Brain pericyte (primary cell): ENCODE results near the gene MRS2.
"Not testable (repeated sequence)": the region's sequence is repeated elsewhere in the genome, so short reads cannot be mapped to it uniquely, and the experiment has no call there.

Experiments used
- DNase-seq: peaks from one replicate; pipeline ENCODE4 v3.0.0-alpha.2; 2012; ENCODE audit warnings: low read depth, low spot score

Gene MRS2

DNA sequence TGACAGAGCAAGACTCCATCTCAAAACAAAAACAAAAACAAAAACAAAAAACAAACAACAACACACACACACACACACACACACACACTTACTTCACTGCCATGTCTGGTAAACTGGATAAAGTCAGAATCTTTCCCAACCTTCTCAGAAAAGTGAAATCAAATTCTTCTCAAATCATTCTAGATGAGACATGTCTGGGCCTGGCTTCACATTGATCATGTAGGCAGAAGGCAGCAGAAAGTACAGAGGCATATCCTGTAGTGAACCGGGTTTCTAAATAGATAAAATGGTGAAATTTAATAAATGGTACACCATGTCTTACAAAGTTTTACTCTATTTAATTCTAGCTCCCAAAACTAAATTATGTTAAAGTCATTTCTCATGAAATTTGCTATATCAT is 14.9 kb upstream of the MRS2 start:
- no peak for DNase-seq

- no peak for DNase-seq
Observed at GRCh38 chr6:24391208-24391607, 11.5 kb upstream of the MRS2 start.

DNA sequence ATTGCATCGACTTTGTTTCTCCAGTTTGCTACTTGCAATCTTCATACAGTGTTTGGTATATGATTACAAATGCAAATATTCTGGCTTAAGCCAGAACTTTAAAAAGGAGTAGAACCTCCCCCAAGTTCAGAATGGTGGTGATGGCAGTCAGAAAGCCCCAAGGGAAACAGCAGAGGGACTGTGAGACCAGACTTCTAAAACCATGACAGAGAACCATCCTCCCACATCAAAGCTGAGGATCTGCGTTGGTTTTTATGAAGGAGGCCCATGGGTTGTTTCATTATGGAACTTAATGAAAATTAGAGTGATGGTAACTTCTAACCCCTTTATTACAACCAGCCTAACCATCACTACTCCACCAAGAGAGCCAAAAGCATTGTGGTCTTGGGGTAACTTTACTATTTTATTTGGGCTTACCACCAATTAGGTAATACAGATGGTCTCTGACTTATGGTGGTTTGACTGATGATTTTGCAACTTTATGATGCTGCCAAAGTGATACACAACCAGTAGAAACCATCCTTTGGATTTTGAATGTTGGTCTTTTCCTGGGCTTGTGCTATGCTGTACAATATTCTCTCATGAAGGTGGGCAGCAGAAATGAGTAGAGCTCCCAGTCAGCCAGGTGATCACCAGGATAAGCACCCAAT is 10.9 kb upstream of the MRS2 start:
- DNase-seq: no peak

GRCh38 chr6:24394061-24394779 is 8.5 kb upstream of the MRS2 start:
- no peak for DNase-seq

- no peak for DNase-seq
Observed at GRCh38 chr6:24394780-24395437, 7.8 kb upstream of the MRS2 start.

GRCh38 chr6:24396824-24397223 is 5.9 kb upstream of the MRS2 start:
- no peak for DNase-seq

- no peak for DNase-seq
Observed at GRCh38 chr6:24397631-24398030, 5.1 kb upstream of the MRS2 start.

GRCh38 chr6:24400045-24401039 is 2.4 kb upstream of the MRS2 start:
- DNase-seq: not testable (repeated sequence)

DNA sequence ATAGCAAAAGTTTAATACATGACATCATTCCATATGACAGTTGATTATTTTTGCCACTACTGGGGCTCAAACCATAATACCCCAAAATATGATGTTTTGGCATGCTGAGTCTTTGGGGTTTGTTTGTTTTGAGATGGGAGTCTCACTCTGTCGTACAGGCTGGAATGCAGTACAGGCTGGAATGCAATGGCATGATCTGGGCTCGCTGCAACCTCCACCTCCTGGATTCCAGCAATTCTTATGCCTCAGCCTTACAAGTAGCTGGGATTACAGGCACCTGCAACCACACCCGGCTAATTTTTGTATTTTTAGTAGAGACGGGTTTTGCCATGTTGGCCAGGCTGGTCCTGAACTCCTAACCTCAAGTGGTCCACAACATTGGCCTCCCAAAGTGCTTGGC is 1.3 kb upstream of the MRS2 start:
- DNase-seq: no peak

DNA sequence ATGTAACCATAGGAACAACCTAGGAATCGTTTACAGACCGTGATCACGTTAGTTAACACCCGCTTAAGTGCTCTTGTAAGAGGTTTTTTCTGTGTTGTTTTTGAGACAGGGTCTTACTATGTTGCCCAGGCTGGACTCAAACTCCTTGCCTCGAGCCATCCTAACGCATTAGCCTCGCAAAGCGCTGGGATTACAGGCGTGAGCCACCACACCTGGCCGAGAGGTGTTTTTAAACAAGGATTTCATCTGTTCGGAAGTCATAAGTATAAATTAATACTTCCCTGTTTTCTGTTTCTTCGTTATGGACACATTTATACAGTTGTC is 727 bp downstream of the MRS2 start:
- DNase-seq: no peak

DNA sequence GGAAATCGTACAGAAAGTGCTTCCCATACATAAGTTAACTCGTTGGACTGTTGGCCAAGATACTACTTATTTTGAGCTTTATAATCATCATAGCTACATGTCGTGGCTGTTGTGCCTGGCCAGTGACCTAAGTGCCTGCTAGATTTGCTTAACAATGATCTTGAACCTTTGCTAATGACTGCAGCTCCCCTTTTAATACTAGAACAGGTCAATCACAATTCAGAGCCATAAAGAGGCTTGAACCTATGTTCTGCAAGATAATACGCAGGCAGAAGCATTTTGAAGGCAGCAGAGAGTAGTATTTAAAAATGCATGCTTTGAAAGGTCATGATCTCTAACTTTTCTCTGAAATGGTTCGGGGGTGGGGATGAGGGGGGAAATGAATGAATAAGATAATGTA is 2.5 kb downstream of the MRS2 start:
- no peak for DNase-seq

- no peak for DNase-seq
Observed at GRCh38 chr6:24408719-24409410, 6.1 kb downstream of the MRS2 start.

DNA sequence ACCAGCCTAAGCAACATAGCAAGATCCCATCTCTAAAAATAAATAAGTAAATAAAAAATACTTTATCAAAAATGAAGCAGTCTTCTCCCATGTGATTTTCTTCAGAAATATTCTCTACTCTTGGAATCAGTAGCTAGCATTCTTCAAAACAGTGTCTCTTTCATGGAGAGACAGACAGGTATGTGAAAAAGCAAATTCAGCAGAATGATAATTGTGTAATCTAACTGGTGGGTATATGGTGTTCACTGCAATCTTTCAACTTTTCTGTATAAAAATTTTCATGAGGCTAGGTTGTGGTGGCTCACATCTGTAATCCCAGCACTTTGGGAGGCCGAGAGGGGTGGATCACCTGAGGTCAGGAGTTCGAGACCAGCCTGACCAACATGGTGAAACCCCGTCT is 7.9 kb downstream of the MRS2 start:
- no peak for DNase-seq

DNA sequence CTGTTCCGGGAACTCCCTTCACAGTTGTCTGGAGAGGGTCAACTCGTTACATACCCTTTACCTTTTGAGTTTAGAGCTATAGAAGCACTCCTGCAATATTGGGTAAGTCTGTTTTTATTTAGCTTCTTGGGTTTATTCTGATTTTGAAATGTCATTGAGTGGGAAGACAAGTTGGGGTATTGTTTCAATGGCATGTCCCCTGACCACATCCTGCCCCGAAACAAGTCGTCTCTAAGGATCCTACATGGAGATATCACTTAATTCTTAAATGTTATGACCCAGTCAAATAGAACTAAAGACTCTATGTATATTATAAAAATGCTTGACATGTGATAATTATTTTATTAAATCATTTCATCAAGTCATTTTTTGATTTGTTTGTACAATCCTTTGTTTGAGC is 9.6 kb downstream of the MRS2 start:
- DNase-seq: no peak

DNA sequence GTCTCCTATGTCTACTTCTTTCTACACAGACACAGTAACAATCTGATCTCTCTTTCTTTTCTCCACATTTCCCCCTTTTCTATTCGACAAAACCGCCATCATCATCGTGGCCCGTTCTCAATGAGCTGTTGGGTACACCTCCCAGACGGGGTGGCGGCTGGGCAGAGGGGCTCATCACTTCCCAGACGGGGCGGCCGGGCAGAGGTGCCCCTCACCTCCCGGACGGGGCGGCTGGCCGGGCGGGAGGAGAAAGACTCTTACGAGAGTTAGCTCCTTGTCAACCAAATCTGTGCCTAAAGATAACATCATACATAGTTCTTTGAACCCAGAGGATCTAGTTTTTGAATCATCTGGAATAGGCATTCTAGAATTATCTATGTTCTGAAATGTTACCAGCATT is 11.8 kb downstream of the MRS2 start:
- not testable (repeated sequence) for DNase-seq

DNA sequence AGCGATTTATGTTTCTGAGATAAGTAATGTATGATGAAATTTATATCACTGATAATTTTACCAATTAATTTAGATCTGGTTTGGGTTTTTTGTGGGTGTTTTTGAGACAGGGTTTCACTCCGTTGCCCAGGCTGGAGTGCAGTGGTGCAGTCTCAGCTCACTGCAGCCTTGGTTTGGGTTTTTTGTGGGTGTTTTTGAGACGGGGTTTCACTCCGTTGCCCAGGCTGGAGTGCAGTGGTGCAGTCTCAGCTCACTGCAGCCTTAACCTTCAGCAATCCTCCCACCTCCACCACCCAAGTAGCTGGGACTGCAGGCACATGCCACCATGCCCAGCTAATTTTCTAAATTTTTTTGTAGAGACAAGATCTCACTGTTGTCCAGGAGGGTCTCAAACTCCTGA is 13.0 kb downstream of the MRS2 start:
- DNase-seq: no peak

DNA sequence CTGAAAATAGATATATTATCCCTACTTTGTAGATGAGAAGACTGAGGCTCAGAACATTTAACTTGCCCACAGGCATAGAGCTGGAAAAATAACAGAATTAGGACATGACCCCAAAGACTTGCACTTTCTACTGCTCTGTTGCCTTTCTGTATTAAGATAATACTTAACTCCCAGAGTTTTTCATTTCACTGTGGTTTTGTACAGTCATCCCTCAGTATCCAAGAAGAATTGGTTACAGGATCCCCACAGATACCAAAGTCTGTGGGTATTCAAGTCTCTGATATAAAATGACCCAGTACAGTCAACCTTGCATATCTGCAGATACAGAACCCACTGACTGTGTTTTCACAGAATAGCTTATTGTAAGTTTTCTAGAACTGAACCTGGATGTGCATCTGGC is 16.8 kb downstream of the MRS2 start:
- no peak for DNase-seq

- DNase-seq: no peak
Observed at GRCh38 chr6:24425091-24425490, 22.4 kb downstream of the MRS2 start.

GRCh38 chr6:24426729-24427446 is 24.2 kb downstream of the MRS2 start:
- no peak for DNase-seq

DNA sequence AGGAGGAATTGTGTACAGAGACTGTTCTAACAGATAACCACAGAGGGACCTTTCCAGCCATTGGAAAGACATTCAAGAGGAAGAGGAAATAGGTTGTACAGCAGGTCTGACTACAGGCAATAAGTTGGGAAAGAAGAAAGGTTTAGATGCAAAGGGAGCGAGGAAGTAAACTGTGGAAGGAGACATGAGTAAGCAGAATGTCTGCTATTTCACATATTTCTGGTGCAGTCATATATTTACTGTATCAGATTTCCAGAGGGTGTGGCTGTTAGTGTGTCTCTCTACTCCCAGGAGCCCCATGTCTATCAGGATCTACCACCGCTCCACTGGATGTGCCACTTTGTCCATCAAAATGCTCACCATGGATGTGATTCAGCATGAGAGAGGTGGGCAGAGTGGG is 25.9 kb downstream of the MRS2 start:
- DNase-seq: no peak

- DNase-seq: no peak
Observed at GRCh38 chr6:24429146-24429545, 26.4 kb downstream of the MRS2 start.
